Stimulated activated CD4-positive, alpha-beta T cell treated with anti-CD3 and anti-CD28 coated beads, Interleukin-1b, Interleukin-23, amount 100 ng/mL, for 1 hour (primary cell): ENCODE results near the gene PPP1R12B.
"Not testable (repeated sequence)": the region's sequence is repeated elsewhere in the genome, so short reads cannot be mapped to it uniquely, and the experiment has no call there.

ENCODE experiments used
- DNase-seq, 2 donors: peaks; one replicate each; pipeline ENCODE4 v3.0.0-alpha.2; 2020; ENCODE audit warnings: low read depth in 2 of 2

The PPP1R12B gene

DNA sequence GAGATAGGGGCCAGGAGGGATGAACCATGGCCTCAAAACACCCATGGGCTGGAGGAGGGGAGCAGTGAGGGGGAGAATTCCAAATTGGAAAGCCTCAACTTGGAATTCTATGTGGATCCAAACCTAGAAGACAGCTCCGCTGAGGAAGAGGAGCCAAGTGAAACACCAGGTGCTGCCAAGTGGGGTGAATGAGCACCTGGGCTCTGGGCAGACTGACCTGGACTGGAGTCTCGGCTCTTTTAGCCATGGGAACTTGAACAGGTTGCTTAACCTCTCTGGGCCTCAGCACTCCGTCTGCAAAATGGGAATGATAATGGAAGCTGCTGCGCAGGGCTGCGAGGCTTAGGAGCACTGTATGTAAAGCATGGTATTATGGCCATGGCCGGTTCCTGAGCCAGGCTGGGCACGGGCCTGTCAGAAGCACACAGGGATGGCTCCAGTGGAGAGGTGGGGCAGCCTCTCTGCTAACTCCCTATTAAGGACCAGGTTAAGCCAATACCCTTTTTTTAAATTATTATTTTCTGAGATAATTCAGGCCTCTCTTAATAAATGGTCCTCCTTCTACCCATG is 280.2 kb downstream of the PPP1R12B start:
- no peak for DNase-seq

- not testable (repeated sequence) for DNase-seq
These were observed 280.8 kb downstream of the PPP1R12B start for GRCh38 chr1:202629257-202629811.

DNA sequence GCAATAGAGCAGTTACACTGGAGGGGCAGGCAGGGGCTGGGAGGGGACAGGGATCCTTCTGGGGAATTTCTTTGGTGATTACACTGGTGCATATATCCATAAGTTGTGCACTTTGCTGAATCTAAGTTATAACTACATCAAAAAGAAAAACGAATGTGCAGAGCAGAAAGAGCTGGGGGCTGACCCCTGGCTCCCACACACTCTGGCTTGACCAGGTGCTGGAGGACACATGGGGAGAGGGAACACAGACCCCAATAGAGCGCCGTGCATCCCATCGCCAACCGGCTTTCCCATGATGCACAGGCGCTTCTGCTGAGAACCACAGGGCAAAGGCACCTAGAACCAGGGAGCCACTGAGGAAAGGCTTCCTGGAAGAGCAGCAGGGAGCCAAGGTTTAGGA is 281.6 kb downstream of the PPP1R12B start:
- not testable (repeated sequence) for DNase-seq

DNA sequence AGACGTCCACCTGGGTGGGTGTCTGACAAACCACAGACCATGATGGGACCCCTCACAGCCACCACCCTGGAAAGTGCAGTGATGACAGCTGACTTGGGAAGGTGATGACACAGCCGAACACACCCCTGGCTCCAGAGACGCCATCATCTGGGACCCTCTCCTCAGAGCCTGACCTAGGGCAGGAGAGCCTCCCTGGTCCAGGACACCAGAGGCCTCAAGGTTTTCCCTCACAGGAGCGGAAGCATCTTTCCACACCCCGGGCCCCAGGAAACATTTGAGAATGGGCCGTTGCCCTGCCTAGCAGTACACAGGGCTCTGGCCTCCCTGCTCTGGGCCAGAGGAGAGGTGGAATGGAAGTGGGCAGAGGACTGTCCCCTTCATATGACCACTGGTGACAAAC is 282.0 kb downstream of the PPP1R12B start:
- no peak for DNase-seq

DNA sequence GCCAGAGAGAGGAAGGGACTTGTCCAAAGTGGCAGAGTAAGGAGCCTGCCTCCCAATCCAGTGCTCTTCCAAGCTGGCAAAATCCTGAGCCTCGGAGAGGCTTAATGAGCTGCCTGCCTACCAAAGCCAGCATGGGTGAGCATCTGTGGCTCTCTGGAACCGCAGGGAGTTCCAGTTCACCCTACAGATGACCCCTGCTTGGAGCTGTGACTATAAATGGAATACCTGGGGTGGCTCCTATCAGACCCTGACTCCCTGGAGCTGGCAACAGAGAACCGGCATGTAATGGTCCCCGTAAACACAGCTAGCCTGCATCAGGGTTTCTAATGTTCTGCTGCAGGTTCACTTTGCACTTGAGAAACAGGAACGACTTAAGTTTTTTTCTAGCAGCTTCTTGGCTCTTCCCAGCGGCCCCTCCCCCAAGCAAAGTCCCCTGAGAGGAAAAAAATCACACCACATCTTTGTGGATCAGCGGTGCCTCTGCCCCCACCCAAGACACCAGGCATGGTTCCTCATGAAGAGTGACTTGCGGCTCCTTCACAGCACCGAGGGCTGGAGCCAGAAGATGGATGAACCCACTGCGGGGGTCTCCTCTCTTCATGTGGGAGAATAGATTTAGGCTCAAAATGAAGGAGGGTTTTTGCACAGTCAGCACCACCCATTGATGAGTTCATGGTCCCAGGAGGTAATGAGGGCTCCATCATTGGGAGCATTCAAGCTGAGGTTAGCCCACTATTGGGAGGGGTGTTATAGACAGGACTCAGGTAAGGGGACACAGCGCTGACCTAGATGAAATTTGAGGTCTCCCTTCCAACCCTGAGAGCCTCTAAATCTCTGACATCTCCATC is 282.8 kb downstream of the PPP1R12B start:
- DNase-seq = no peak

GRCh38 chr1:202632241-202632640 is 283.7 kb downstream of the PPP1R12B start:
- no peak for DNase-seq

GRCh38 chr1:202636171-202636570 is 287.7 kb downstream of the PPP1R12B start:
- DNase-seq = not testable (repeated sequence)

GRCh38 chr1:202637321-202638018 is 289.0 kb downstream of the PPP1R12B start:
- not testable (repeated sequence) for DNase-seq

- no peak for DNase-seq
These were observed 289.7 kb downstream of the PPP1R12B start for GRCh38 chr1:202638019-202638700.

- DNase-seq = not testable (repeated sequence)
These were observed 290.3 kb downstream of the PPP1R12B start for GRCh38 chr1:202638701-202639305.

- DNase-seq = no peak
These were observed 291.0 kb downstream of the PPP1R12B start for GRCh38 chr1:202639500-202639899.

- DNase-seq = no peak
These were observed 293.7 kb downstream of the PPP1R12B start for GRCh38 chr1:202642212-202642611.
